PC-3 (cell line): ENCODE results near the gene CRY1. TPM values are rescaled to one million over a fixed set of nuclear protein-coding genes. Genes with fewer than 3 reads are reported as not detected.

Experiments
- ATAC-seq: fragments of 200-7000 bp; cut with Tn5 transposase; 2 replicates; pipeline ENCODE4 v1.9.1; 2020; ENCODE audit warnings: mild to moderate bottlenecking, moderate library complexity
- BruUV-seq: library from RNA; stranded (reverse); fragments of 400-500 nt; replicated peaks from 2 replicates; lab custom pipeline; 2021; lab: Mats Ljungman, UMichigan
- CTCF ChIA-PET: fragments of 300-600 bp; sonication (Branson Sonifier 250); formaldehyde crosslinking; loops from one replicate; lab custom pipeline; 2022; ENCODE audit warnings: antibody characterized with exemption; lab: Charles Lee
- POLR2A ChIA-PET: fragments of 300-600 bp; sonication (Branson Sonifier 250); formaldehyde crosslinking; loops from one replicate; lab custom pipeline; 2022; ENCODE audit warnings: antibody characterized with exemption; ENCODE audit not compliant: unreplicated experiment; lab: Charles Lee
- DNase-seq: peaks from one replicate; pipeline ENCODE4 v3.0.0-alpha.2; 2015
- H2AFZ ChIP-seq: fragments of 300-600 bp; sonication (generic); 2 replicates; pipeline ENCODE4 v1.6.0; 2016; ENCODE audit warnings: antibody characterized with exemption, low read length
- H3F3A ChIP-seq: fragments of 300-600 bp; sonication (generic); one replicate; pipeline ENCODE4 v1.6.0; 2017; ENCODE audit warnings: antibody characterized with exemption, low read length, control low read depth, mild to moderate bottlenecking; ENCODE audit not compliant: unreplicated experiment
- H3K27ac ChIP-seq: fragments of 300-600 bp; sonication (generic); 2 replicates; pipeline ENCODE4 v1.5.1; 2016; ENCODE audit warnings: mild to moderate bottlenecking, low read length
- H3K27me3 ChIP-seq: fragments of 300-600 bp; sonication (generic); 2 replicates; pipeline ENCODE4 v1.6.1; 2016; ENCODE audit warnings: low read length, mixed read lengths
- H3K36me3 ChIP-seq: fragments of 300-600 bp; sonication (generic); 2 replicates; pipeline ENCODE4 v1.6.1; 2016; ENCODE audit warnings: low read depth, mixed run types, low read length, mixed read lengths
- H3K4me1 ChIP-seq: fragments of 300-600 bp; sonication (generic); 2 replicates; pipeline ENCODE4 v1.5.1; 2016; ENCODE audit warnings: low read length; ENCODE audit not compliant: insufficient read depth
- H3K4me2 ChIP-seq: fragments of 300-600 bp; sonication (generic); 2 replicates; pipeline ENCODE4 v1.6.0; 2016; ENCODE audit warnings: low read length
- H3K4me3 ChIP-seq: fragments of 300-600 bp; sonication (generic); 2 replicates; pipeline ENCODE4 v1.5.1; 2016; ENCODE audit warnings: mild to moderate bottlenecking, low read length, mixed read lengths
- H3K79me2 ChIP-seq: fragments of 300-600 bp; sonication (generic); 2 replicates; pipeline ENCODE4 v1.6.1; 2017; ENCODE audit warnings: low read length, mixed read lengths
- H3K9ac ChIP-seq: fragments of 300-600 bp; sonication (generic); 2 replicates; pipeline ENCODE4 v1.6.0; 2016; ENCODE audit warnings: mild to moderate bottlenecking, low read length
- H3K9me2 ChIP-seq: fragments of 300-600 bp; sonication (generic); replicated peaks from 2 replicates; pipeline ENCODE4 v1.6.1; 2016; ENCODE audit warnings: mixed run types, low read length, mixed read lengths
- H3K9me3 ChIP-seq: fragments of 300-600 bp; sonication (generic); 2 replicates; pipeline ENCODE4 v1.6.1; 2016; ENCODE audit warnings: low read length, mixed read lengths
- H4K20me1 ChIP-seq: fragments of 300-600 bp; sonication (generic); 2 replicates; pipeline ENCODE4 v1.6.1; 2016; ENCODE audit warnings: low read length, mixed read lengths
- CTCF ChIP-seq: fragments of 300-600 bp; sonication (generic); conservative IDR thresholded peaks from 2 replicates; pipeline ENCODE4 v1.5.1; 2017; ENCODE audit warnings: antibody characterized with exemption, low read depth, mild to moderate bottlenecking, low read length
- EZH2 ChIP-seq: fragments of 300-600 bp; sonication (generic); IDR thresholded peaks from one replicate; pipeline ENCODE4 v1.6.1; 2017; ENCODE audit warnings: antibody characterized with exemption, mild to moderate bottlenecking, low read length; ENCODE audit not compliant: unreplicated experiment
- EZH2phosphoT487 ChIP-seq: fragments of 300-600 bp; sonication (generic); IDR thresholded peaks from 2 replicates; pipeline ENCODE4 v1.6.1; 2018; ENCODE audit warnings: mild to moderate bottlenecking, antibody characterized with exemption, low read length, borderline replicate concordance
- intact Hi-C: fragments of 100-400 bp; cut with micrococcal nuclease; formaldehyde crosslinking; loops from 2 replicates; pipeline ENCODE4 v1.9.0; 2023
- total RNA-seq: library from RNA; depleted of rRNA; stranded (reverse); fragments of >200 nt; gene quantifications from 2 replicates; pipeline ENCODE4 v1.2.3, GENCODE V29; 2014

The CRY1 gene
- total RNA-seq, 1 experiment from 2014 or later, result 32.0 TPM

GRCh38 chr12:107058190-107058589 is 35.2 kb downstream of the CRY1 start:
- Histone ChIP-seq H2AFZ (no peak overlapping the region), H3K4me1 (peaks cover 7% of the 10 kb centered on the region), H4K20me1 (peaks cover 24% of the 10 kb centered on the region), H3K9ac (no peak overlapping the region), H3K9me2 (no peaks in the 10 kb centered on the region), H3K27ac (no peak overlapping the region), H3K4me2 (no peak overlapping the region), H3K4me3 (no peak overlapping the region), H3K27me3 (no peaks in the 10 kb centered on the region), H3F3A (peaks cover 5% of the 10 kb centered on the region), H3K36me3 (no peaks in the 10 kb centered on the region), H3K9me3 (no peaks in the 10 kb centered on the region), H3K79me2 (0 out of 2 replicates have a peak, but pooled peaks cover 11% of the 10 kb centered on the region)
- intact Hi-C loops, result loop anchor here (5.0 kb wide), 1 partner anchor 46 kb away; no protein-coding TSS in a partner anchor
- no peak for TF ChIP-seq EZH2
- TF ChIP-seq EZH2phosphoT487, result no peak
- TF ChIP-seq CTCF, result no peak
- no peak for DNase-seq
- no peak for ATAC-seq
- ChIA-PET CTCF (no interaction called here), POLR2A (no interaction called here)
- no TSS peak for BruUV-seq

DNA sequence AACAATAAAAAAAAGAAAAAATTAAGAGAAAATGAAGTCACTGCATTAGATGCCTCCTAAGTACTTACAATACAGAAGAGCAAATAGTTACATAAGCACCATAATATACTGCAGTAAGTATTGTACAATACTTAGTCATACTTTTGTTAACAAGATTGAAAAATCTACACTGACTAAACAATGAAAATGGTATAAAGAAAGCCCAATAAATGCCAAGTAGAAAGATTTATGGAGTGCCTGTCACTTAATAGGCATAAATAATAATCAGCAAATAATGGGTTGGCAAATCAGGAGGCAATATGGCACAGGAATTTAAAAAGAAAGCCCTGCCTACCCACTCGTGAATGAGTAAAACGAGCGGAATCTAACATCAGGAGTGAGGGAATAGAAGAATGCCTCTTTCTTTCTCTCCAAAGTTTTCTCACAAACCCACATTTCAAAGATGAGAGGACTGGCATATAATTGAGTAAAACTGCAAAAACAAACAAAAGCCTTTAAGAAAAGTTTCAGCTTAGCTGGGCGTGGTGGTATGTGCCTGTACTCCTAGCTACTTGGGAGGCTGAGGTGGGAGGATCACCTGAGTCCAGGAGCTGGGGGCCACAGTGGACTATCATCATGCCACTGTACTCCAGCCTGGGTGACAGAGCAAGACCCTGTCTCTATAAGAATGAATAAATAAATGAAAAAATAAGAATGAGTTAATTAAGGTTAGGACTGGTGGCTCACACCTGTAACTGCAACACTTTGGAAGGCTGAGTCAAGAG is 36.1 kb downstream of the CRY1 start:
- Histone ChIP-seq H3F3A (peaks cover 5% of the 10 kb centered on the region), H3K9me3 (no peaks in the 10 kb centered on the region), H3K4me1 (peaks cover 7% of the 10 kb centered on the region), H3K9ac (no peak overlapping the region), H3K27ac (peak overlapping the region; percentile 64), H2AFZ (no peak overlapping the region), H3K4me2 (peak overlapping the region; percentile 21), H3K9me2 (no peaks in the 10 kb centered on the region), H3K79me2 (0 out of 2 replicates have a peak, but pooled peaks cover 11% of the 10 kb centered on the region), H3K4me3 (no peak overlapping the region), H3K36me3 (no peaks in the 10 kb centered on the region), H3K27me3 (no peaks in the 10 kb centered on the region), H4K20me1 (peaks cover 20% of the 10 kb centered on the region)
- ATAC-seq (peak; percentile 97), DNase-seq (peak; percentile 95)
- CTCF ChIA-PET, result interaction anchor here (0.6 kb wide), 1 partner anchor 37 kb away, joined by 4 read pairs; no protein-coding TSS in a partner anchor
- TF ChIP-seq CTCF (no peak; the same call in 1 of the 2 replicates), EZH2phosphoT487 (no peak), EZH2 (no peak)
- intact Hi-C loops, result loop anchor here (1.0 to 5.0 kb wide), 6 partner anchors 30 to 102 kb away; partner anchors contain the start of gene TMEM263
- POLR2A ChIA-PET, result interaction anchor here (0.6 to 0.7 kb wide), 3 partner anchors 16 to 497 kb away, joined by 3 to 4 read pairs (median 3); no protein-coding TSS in a partner anchor
- BruUV-seq, result no TSS peak

GRCh38 chr12:107053709-107054108 is 39.6 kb downstream of the CRY1 start:
- peaks cover 7% of the 10 kb centered on the region for H3K4me1 ChIP-seq
- H3K27me3 ChIP-seq, result no peaks in the 10 kb centered on the region
- TF ChIP-seq CTCF (no peak), EZH2 (no peak), EZH2phosphoT487 (no peak)
- no peak overlapping the region for H3K9ac ChIP-seq
- H3K4me3 ChIP-seq, result no peak overlapping the region
- no peaks in the 10 kb centered on the region for H3K9me3 ChIP-seq
- H3K36me3 ChIP-seq, result no peaks in the 10 kb centered on the region
- H3K79me2 ChIP-seq, result 0 out of 2 replicates have a peak, but pooled peaks cover 11% of the 10 kb centered on the region
- POLR2A ChIA-PET, result no interaction called here
- intact Hi-C loops, result no loop called here
- H2AFZ ChIP-seq, result no peak overlapping the region
- no peak overlapping the region for H3K4me2 ChIP-seq
- H3K9me2 ChIP-seq, result no peaks in the 10 kb centered on the region
- CTCF ChIA-PET, result no interaction called here
- no peak for DNase-seq
- peaks cover 20% of the 10 kb centered on the region for H4K20me1 ChIP-seq
- no peak for ATAC-seq
- H3K27ac ChIP-seq, result no peak overlapping the region
- no TSS peak for BruUV-seq
- H3F3A ChIP-seq, result peaks cover 5% of the 10 kb centered on the region
